Posterior cingulate gyrus (tissue), 11 donors: ENCODE results near the gene GPA33.

ENCODE experiments used
- DNase-seq, 10 donors: peaks; one replicate each; pipeline versions ENCODE4 v3.0.0 to v3.0.0-alpha.2; 2020 to 2021; ENCODE audit warnings: mixed read lengths in 3 of 10
- intact Hi-C: fragments of 100-400 bp; cut with DNase I; formaldehyde crosslinking; loops from one replicate; pipeline ENCODE4 v1.15.1; 2023

GPA33 gene

GRCh38 chr1:167119696-167120095, 29.5 kb upstream of the GPA33 start:
- intact Hi-C loops, result loop anchor here (10.0 kb wide), 1 partner anchor 95 kb away; no protein-coding TSS in a partner anchor
- no peak for DNase-seq

DNA sequence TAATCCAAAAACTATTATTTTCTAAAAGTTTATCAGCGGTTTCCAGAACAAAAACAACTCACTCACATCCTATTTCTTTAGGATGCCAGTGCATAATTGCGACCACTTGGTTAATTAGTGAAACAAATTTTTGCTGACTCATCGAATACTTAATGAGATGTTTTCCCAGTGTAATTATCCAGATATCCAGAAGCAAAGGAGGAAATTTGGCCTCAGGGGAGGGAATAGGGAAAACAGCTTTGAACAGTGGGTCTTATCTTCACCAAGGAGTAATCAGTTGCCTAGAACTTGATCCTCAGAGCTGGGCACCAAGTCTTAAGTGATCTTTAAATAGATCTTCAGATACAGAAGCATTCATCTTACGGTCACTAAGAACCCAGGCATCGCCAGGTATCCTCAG, 28.0 kb upstream of the GPA33 start:
- intact Hi-C loops, result no loop called here
- no peak for DNase-seq

DNA sequence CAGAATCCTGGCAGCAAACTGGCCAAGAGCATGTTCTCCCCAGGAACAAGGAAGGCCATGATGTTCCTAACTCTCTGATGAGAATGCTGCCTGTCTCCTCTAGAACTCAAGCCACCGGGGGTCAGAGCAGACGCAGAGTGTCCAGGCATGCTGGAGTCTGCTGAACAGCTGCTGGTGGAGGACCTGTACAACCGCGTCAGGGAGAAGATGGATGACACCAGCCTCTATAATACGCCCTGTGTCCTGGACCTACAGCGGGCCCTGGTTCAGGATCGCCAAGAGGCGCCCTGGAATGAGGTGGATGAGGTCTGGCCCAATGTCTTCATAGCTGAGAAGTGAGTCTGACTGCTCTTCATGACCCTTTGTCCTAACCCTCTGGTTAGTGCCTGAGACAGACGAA, 27.0 kb upstream of the GPA33 start:
- intact Hi-C loops, result no loop called here
- no peak for DNase-seq

DNA sequence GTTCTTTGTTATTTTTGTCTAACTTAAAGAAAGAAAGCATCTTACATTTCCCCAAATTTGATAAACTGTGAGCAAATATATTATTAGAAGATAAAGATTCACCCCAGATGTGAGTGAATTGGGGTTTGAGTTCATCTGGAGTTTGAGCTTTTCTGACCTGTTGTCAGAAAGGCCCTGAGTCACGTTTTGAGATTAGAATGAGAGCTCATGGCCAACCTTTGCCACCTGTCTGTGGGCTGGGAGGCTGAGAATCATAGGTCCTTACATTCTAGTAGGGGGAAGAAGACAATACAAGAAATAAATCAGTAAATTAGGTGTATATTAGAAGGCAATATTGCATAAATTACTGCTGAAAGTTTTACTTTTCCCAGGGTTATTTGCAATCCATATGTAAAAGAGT, 26.0 kb upstream of the GPA33 start:
- DNase-seq, result no peak
- intact Hi-C loops, result no loop called here

- intact Hi-C loops, result no loop called here
- no peak for DNase-seq
Observed at GRCh38 chr1:167115655-167116054, 25.5 kb upstream of the GPA33 start.

GRCh38 chr1:167114725-167115124, 24.5 kb upstream of the GPA33 start:
- DNase-seq, result no peak
- intact Hi-C loops, result no loop called here

- intact Hi-C loops, result no loop called here
- DNase-seq, result no peak
Observed at GRCh38 chr1:167111868-167112709, 21.9 kb upstream of the GPA33 start.

GRCh38 chr1:167110586-167110985, 20.4 kb upstream of the GPA33 start:
- intact Hi-C loops, result no loop called here

GRCh38 chr1:167109125-167109524, 18.9 kb upstream of the GPA33 start:
- intact Hi-C loops, result no loop called here
- no peak for DNase-seq

More at GRCh38 chr1:167110586-167110985, 20.4 kb upstream of the GPA33 start:
- DNase-seq, result no peak

DNA sequence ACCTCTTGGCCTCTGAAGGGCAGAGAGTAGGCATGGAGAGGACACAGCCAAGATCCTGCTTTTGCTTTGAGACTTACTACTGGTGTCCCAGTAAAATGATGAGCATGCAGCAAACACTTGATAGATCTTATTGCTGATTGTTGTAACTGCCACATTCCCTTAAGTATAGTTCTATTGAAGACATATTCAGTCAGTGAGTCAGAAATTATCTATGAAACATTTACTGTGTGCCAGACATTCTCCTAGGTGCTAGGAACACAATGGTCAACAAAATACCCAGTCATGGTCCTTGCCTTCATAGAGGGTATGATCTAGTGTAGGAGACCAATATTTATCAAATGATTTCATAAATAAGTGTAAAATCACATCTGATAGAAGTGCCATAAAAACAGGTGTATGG, 17.3 kb upstream of the GPA33 start:
- DNase-seq, result no peak
- intact Hi-C loops, result no loop called here

- intact Hi-C loops, result no loop called here
- DNase-seq, result no peak
Observed at GRCh38 chr1:167106119-167106461, 15.9 kb upstream of the GPA33 start.

DNA sequence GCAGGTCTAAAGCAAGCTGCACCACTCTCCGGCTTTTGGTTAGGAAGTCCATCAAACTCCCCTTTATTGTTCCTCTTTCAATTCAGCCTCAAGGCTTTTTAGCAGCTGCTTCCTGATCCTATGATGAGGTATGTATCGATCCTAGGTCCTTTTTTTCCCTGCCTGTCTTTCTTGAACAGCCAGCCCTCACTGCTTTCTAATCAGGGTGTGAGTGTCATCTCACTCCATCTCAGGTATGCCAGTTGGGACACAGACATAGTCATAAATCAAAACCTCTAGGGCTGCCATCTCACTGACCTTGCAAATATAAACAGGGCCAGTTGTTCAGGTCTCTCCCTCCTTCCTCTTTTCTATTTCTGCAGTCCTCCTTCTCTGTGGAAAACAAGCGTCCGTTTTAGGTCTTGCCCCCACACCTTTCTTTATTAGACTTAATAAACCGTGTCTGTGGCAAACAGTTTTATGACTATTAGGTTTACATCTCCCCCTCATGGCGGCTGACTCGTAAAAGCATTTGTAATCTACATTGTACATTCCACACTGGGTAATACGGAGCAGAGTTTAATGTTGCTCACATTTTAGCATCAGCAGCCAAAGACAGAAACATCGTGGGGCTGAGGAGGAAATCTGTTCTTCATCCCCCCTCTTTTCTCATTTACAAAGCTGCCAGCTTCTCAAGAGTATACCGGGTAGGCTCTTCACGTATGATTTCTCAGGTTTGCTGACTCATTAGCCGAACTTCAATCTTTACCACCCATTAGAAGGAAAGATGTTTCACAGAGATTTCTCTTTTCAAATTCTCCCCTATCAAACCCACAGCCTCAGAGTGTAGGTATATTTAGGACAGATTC, 15.3 kb upstream of the GPA33 start:
- intact Hi-C loops, result no loop called here
- no peak for DNase-seq

- intact Hi-C loops, result no loop called here
- DNase-seq, result no peak
Observed at GRCh38 chr1:167104256-167104633, 14.1 kb upstream of the GPA33 start.

DNA sequence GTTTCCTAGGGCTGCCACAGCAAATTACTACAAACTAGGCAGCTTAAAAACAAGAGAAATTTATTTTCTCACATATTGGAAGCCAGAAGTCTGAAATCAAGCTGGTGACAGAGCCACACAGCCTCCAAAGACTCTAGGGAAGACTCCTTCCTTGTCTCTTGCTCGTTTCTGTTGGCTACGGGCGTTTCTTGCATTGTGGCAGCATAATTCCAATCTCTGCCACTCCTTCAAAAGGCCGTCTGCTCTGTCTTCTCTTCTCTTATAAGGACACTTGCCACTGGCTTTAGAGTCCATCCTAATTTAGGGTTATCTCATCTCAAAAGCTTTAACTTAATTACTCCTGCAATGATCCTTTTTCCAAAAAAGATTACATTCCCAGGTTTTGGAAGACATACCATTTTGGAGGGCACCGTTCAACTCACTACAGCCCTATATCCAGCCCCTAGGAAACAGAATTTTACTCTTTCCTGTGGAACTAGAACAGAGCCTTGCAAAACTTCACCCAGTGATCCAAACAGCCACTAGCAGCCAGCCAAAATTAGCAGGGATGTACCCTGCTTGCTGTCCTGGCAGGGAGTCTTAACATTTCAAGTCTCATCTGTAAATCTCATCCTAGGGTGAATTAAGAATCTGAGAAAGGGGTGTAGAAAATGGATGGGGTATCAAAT, 12.9 kb upstream of the GPA33 start:
- intact Hi-C loops, result no loop called here
- no peak for DNase-seq

- intact Hi-C loops, result no loop called here
- DNase-seq, result no peak
Observed at GRCh38 chr1:167101754-167102153, 11.6 kb upstream of the GPA33 start.

GRCh38 chr1:167100730-167101129, 10.6 kb upstream of the GPA33 start:
- intact Hi-C loops, result no loop called here
- no peak for DNase-seq

- DNase-seq, result no peak
- intact Hi-C loops, result no loop called here
Observed at GRCh38 chr1:167099851-167100250, 9.7 kb upstream of the GPA33 start.

GRCh38 chr1:167095368-167095767, 5.2 kb upstream of the GPA33 start:
- intact Hi-C loops, result no loop called here
- no peak for DNase-seq

GRCh38 chr1:167094690-167095089, 4.5 kb upstream of the GPA33 start:
- intact Hi-C loops, result no loop called here
- no peak for DNase-seq

DNA sequence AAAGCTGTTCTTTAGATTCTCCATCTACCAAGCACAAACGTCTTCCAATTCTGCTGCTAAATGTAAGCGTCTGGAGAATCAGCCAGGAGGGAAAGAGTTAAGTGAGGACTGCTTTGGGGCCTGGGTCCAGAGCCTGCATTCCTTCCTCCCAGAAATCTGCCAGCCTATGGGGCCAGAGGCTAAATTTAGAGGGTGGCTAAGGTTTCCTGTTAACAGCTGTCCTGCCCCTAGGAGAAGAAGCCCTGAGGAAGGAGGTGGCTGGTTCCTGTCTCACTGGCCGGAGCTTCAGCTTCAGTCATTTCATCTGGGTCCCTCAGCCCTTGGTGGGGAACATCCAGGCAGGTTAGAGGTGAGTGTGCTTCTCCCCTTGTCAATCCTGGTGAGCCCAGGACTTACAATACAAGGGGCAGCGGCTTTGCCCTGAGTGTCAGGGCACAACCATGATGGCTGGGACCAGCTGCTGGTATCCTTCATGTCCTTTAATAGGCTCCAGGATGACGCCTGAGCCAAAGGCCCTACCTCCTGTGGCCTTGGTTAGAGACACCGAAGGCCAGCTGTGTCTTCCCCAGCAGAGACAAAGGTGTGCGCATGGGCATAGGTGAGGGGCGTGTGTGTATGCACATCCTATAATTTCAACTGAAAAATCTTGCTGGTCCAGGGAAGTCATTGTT, 3.8 kb upstream of the GPA33 start, which contains the start of gene STYXL2:
Gene STYXL2, plus strand, starts transcription at position 230 of the 671 bp plus-strand sequence. CDS start 775 bp downstream, outside the sequence.
- DNase-seq, result no peak
- intact Hi-C loops, result no loop called here

DNA sequence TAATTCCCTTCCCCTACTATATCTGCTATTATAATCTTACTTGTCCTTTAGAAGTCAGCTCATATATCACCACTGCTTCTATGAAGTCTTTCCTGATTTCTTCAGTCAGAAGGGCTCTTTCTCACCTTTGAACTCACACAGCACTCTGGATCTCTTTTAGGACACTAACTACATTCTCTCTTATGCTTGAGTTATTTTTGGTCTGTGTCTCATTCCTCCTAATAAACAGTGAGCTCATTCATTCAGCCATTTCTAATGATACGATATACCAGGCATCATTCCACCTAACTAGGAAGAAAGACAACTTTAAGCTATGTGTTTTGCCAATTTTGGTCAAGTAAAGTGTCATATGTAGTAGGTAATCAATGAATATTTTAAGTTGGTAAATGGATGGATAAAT, 2.5 kb upstream of the GPA33 start:
- intact Hi-C loops, result no loop called here
- DNase-seq, result no peak
